Retina (tissue), 1 donor: Measurements from ENCODE around the gene BRMS1L.
A peak's percentile ranks its signal among the peaks of the same experiment; 100 is the strongest.

ENCODE experiments used
- DNase-seq: peaks from one replicate; pipeline ENCODE4 v3.0.0-alpha.2; 2016

The BRMS1L gene

DNA sequence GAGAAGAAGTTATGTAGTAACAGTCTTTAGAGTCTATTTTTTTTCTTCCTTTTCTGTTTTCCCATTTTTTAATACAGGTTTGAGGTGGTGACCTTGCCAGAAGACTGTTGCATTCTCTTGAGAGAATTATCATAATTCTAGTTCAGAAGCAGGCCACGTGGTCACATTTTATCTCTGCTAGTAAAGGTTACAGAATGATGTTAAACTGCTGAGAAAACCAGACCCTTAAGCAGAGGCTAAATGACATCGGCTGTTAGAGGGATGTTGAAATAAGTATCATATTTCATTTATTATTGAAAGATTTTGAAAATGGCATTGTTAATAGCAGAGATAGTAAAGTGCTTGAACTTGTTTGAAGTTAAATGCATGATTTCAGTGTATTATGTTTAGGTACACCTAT, 49.2 kb downstream of the BRMS1L start:
- no peak for DNase-seq

DNA sequence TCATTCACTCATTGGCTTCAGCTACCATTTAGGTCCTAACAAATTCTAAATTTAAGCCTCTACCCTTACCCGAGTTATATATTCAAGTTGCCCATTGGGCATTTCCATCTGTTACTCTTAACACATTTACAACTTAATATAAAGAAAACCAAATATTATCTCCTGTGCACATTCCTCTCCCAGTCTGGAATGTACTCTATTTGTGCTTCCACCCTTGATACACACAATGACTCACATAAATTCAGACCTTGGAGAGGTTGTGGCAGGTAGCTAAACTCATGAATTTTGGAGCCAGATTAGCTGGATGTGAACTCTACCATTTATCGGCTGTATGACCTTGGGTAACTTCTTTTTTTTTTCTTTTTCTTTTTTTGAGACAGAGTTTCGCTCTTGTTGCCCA, 51.1 kb downstream of the BRMS1L start:
- DNase-seq, result no peak

DNA sequence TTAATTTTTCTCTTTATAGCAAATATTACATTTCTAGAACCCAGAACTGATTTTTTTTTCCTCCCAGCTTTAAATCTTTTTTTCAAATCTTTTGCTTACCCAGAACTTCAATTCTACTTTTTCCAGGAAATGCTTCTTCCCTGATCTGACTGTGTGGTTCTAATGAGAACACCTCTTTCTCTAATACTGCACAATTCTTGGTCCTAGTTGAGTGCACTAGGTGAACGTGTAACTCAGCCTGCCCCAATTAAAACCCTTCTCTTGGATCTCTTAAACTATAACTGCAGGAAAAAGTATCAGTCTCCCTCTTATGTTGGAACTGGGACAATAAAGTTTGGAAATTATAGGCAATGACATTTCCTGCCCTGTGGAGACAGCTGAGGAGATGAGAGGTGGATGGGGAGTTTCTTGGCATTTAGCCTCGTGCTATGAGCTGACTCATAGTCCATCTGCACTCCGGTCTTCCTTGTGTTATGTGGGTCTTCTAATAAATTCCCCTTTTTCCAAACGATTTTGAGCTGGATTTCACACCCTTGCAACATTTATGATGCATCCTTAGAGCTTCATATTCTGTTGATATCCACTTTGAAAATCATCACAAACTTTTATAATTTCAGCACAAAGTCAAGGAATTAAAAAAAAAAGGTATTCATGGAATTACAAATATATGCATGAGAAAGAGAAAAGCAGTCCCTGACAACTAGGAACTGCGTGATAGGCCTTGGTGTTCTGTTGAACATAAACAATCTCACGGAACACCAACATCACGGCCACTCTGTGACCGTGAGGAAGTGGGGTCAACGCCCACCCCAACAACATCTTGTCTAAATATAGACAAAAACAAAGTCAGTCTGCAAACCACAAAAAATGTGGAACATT, 52.4 kb downstream of the BRMS1L start:
- no peak for DNase-seq

DNA sequence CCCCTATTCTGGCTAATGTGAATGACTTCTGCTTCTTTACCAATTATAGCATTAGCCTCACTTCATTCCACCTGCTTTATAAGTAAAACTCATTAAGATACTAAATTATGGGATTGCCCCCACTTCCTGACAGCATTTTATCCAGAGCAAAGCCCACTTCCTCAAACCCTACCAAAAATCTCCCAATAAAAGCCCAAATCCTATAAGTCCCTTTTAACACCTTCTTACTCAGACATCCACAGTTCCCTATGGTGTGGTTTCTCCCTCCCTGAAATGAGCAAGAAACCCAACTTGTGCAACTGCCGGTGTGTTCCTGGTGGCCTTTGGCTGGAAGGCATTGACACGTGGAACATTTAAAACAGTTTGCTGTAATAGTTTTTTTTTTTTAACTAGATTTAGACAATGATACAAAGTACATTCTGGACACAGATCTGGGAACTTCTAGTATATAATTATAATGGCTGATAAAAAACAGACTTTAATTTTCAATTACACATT, 53.1 kb downstream of the BRMS1L start:
- no peak for DNase-seq

DNA sequence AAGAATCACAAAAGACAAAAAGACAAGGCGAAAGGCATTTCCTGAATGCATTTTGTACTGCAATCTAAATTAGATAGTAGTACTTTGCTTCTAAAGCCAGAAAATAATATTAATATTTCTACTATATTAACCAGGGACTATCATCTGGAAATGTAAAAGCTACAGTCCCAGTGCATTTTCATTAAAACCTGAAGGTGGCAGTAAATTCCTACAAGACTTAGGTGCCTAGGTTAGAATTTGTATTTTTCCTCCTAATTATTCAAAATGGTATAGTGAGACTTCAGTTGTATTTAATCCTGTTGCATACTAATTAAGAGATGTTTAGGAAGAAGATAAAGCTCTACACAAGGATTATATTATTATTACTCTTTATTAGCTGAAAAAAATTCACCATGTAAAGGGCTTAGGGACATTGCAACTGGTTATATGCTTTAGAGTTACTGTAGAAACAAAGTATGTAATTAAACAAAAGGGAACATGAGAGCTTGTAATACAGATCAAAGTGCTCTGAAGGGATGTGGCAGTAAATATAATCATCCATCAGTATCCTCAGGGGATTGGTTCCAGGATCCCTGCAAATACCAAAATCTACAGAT, 53.6 kb downstream of the BRMS1L start:
- DNase-seq, result no peak

DNA sequence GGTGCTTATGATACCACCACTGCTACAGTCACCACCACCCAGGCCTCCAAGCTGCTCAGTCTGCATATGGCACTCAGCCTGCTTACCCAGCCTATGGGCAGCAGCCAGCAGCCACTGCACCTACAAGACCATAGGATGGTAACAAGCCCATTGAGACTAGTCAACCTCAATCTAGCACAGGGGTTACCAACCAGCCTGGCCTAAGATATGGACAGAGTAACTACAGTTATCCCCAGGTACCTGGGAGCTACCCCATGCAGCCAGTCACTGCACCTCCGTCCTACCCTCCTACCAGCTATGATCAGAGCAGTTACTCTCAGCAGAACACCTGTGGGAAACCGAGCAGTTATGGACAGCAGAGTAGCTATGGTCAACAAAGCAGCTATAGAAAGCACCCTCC, 55.1 kb downstream of the BRMS1L start:
- DNase-seq, result no peak

DNA sequence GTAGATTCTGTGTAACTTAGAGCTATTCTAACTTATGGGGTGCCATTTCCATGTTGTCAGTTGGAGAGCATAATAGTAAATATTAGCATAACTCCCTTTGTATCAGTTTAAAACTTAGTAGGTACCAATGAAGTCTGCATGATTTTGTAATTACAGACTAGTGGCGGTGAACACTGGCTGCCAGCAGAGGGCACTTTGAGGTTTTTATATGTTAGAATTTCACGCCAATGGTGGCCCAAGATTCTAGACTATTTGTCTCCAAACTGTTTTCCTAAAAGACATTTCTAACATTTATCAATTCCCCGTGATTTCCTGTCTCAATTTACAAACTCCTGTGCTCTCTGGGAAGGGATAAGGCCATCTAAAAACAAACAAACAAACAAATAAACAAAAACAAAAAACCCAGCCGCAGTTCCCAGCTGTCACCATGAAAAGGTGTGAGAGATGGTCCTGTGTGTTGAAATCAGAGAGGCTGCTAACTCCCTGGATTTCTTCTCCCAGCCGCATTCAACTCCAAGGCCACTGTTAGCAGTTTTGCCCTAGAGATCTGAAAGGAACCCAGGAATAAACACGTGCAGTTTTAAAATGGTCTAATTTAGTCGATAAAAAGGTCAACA, 57.6 kb downstream of the BRMS1L start:
- DNase-seq, result peak; percentile 43

DNA sequence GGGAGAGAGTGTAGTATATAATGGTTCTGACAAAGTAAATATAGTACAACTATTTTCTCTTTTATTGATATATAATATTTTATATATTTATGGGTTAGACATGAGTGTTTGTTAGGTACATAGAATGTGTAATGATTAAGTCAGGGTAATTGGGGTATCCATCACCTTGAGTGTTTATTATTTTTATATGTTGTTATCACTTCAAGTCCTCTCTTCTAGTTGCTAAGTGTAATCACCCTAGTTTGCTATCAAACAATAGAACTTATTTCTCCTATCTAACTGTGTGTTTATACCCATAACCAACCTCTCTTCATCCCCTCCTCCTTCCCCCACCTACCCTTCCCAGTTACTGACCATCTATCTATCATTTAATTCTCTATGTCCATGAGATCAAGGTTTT, 64.2 kb downstream of the BRMS1L start:
- no peak for DNase-seq

DNA sequence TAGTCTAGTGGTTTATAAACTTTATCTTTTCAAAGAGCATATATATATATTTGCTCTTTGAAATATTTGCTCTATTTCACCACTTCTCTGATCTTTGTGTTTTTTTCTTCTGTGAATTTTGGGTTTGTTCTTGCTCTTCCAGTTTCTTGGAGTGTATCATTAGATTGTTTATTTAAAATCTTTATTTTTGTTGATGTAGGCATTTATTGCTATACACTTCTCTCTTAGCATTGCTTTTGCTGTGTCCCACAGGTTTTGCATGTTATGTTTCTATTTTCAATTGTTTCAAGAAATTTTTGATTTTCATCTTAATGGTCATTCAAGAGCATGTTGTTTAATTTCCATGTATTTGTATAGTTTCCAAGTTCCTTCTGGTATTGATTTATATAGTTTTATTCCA, 69.1 kb downstream of the BRMS1L start:
- no peak for DNase-seq

DNA sequence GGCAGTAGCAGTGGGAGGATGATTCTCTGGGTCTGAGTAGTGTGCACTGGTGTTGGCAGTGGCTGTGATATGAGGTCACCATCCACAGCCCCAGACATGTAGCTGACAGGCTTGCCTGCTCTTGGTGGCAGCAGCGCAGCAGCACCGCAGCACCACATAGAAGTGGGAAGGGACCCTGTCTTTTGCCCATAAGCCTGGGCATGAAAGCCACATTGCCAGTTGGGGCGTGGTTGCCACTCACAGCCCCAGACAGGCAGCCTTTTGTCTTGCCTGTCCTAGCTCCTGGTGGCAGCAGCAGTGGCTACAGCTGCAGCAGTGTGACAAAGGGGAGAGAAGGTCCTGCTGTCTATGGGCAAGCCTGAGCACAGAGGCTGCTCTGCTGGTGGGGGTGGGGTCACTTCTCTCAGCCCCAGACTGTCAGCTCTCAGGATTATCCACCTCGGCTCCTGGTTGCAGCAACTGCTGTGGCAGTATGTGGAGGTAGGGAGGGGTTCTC, 71.5 kb downstream of the BRMS1L start:
- peak; percentile 67 for DNase-seq

DNA sequence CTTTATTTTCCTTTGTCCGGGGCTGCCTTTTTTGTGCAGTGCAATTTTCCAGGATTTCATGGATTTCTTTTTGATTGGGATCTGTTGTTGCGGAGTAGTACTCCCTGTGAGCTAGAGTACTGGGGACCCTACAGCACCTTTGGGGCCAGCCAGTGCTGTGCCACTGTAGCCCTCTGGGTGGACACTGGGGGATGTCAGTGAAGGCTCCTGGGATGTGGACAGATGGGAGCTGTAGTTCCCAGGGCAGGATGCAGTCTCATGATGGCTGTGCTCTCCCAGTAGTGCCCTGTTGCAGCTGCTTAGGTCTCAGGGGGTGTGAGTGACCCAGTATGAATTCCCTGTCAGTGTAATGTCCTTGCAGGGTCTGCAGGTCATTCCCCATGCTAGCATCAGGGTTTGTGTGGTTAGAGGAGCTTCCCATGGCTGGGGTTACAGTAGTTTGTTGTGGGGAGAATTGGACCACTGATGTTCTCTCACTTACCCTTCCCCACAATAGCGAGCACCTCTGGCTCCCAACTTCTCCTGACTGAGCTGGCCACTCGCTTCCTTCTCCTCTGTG, 72.2 kb downstream of the BRMS1L start:
- DNase-seq, result no peak

DNA sequence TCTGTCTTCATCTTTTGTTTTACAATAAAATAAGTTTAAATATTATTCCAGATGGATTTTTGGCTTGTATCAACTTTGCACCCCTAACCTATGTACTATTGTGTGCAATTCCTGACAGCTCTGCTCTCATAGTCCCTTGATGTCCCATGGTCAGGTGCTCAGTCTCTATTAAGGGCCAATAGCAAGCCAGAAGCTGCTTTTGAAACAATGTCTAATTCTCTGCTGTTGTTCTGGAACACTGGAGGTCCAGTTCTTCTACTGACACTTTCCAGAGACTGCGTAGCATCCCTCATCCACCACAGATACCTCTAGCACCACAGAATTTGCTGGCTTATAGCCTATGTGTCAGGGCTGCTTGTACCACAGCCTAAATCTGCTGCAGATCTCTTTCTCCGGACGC, 74.6 kb downstream of the BRMS1L start:
- DNase-seq, result no peak

DNA sequence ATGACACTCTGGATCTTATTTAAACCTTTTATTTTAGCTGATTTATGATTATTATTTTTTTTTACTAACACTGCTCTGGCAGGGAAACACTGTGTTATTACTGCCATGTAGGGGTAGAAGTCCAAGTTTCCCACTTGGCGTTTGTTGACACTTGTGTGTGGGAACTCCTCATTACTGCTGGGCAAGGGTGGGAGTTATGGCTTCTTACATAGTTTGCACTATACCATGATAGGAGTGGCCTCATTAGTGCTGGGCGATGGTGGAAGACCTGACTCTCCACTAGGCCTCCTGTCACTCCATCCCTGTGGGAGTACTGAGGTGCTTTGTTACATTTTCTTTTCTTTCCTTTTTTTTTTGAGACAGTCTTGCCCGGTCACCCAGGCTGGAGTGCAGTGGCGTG, 83.5 kb downstream of the BRMS1L start:
- DNase-seq, result no peak

DNA sequence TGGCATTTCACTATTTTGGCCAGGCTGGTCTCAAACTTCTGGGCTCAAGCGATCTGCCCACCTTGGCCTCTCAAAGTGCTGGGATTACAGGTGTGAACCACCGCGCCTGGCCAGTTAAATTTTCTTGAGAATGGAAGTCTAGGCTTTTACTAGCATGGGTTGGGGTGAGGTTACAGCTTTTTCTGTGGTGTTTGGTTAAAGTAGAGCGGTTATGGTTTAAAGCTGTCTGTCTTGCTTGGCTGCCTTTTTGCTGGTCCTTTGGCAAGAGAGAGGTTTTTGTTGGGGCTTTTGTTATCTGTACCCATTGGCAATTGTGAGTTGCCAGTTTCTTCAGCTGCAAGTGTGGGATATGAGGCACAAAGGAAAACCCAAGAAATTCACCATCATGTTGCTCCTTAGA, 84.1 kb downstream of the BRMS1L start:
- DNase-seq, result no peak

DNA sequence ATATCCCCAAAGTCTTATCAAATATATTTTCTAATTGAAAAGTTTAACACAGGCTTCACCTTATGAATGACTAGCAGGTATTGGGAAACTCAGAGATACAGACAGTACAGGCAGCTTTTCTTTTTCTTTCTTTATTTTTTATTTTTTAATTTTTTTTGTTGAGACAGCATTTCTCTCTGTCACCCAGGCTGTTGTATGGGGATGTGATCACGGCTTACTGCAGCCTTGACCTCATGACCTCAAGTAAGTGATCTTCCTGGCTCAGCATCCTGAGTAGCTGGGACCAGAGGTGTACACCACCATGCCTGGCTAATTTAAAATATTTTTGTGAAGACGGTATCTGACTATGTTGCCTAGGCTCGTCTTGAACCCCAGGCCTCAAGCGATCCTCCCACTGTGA, 85.0 kb downstream of the BRMS1L start:
- no peak for DNase-seq

DNA sequence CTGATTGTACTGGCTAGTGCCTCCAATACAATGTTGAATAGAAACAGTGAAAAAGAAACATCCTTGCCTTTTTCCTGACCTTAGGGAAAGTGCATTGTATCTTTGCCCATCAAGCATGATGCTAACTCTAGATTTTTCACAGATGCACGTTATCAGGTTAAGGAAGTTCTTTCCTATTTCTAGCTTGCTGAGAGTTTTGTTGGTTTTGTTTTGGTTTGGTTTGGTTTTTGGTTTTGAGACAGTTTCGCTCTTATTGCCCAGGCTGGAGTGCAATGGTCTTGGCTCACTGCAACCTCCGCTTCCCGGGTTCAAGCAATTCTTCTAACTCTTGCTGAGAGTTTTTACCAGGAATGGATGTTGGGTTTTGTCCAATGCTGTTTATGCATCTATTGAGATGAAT, 89.0 kb downstream of the BRMS1L start:
- DNase-seq, result no peak

DNA sequence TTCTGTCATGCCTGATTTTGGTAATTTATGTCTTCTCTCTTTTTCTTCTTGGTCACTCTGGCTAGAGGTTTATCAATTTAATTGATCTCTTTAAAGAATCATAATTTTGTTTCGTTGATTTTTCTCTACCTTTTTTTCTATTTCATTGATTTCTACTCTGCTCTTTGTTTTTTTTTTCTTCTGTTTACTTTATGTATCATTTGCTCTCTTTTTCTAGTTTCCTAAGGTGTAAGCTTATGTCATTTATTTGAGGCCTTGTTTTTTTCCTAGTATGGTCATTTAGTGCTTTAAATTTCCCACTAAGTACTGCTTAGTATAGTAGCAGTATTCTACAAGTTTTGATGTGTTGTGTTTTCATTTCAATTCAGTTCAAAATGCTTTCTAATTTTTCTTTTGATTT, 89.6 kb downstream of the BRMS1L start:
- no peak for DNase-seq
